Bronchial epithelial cell (primary cell): ENCODE data around the gene SCTR. TPM values are rescaled to one million over a fixed set of nuclear protein-coding genes. Genes with fewer than 3 reads are reported as not detected.

Experiments
- DNase-seq: peaks from one replicate; pipeline ENCODE4 v3.0.0-alpha.2; 2010; ENCODE audit warnings: low read depth
- FAIRE-seq: peaks from 2 replicates; lab custom pipeline; 2011; peaks lifted over from hg19 to GRCh38; lab: Jason Lieb, UNC
- H3K27me3 ChIP-seq: 2 replicates; pipeline ENCODE4 v1.5.1; 2011; ENCODE audit warnings: low read length; ENCODE audit not compliant: control insufficient read depth, insufficient read depth
- H3K36me3 ChIP-seq: 2 replicates; pipeline ENCODE4 v1.5.1; 2011; ENCODE audit warnings: low read length; ENCODE audit not compliant: control insufficient read depth, insufficient read depth
- H3K4me3 ChIP-seq: 2 replicates; pipeline ENCODE4 v1.5.1; 2011; ENCODE audit warnings: mild to moderate bottlenecking, low read depth, low read length, control low read depth
- total RNA-seq: library from RNA; depleted of rRNA; stranded (reverse); fragments of >200 nt; gene quantifications from 2 replicates; pipeline ENCODE4 v1.2.1, GENCODE V29; 2014
- TF ChIP-seq, protein P1 (sequence below): IDR thresholded peaks from 2 replicates; pipeline ENCODE4 v1.5.1; 2011; ENCODE audit warnings: mild to moderate bottlenecking, moderate library complexity, low read length, control low read depth, inconsistent platforms; ENCODE audit not compliant: insufficient read depth, severe bottlenecking

SCTR gene
- total RNA-seq, 1 donor from 2014 or later: not detected

DNA sequence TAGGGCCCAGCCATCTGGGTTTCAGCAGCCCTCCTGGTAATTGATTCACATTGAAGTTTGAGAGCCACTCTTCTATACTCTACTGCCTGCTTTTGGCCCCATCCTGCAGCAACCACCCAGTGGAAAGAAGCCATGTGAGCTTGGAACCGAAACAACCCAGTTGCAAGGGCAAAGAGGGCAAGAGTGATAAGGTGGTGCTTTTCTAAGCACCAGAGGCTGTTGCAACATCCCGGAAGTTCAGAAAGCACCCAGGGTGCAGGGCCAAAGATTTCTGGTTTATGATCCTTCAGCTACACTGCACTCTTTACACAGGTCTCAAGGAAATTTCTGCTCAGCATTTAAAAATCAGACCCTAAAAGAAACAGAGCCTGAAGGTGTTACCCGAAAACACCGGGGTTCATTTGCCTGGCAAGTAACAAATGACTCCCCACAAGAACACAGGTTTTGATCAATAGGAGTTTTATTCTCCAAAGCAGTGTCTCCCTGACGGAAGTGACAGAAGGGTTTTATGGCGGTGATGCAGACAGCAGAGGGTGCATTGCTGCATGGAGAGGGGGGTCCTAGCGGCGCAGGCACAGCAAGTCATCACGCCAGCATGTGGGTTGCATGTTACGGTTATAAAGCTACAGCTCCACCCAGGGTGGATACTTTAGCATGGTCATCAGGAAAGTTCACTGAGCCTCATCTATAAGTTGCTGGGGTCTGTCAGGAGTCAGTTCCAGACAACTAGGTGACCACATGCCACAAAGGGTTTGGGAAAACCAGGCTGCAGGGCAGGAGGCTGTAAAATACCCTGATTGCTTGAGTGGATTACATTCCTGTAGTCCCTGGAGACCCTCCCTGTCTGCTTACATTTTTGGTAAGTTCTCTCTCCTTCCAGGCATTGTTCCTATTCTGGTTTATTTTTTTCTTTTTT is 121.4 kb downstream of the SCTR start:
- no peaks in the 10 kb centered on the region for H3K36me3 ChIP-seq
- H3K27me3 ChIP-seq: no peaks in the 10 kb centered on the region
- no peak overlapping the region for H3K4me3 ChIP-seq
- DNase-seq (no peak), FAIRE-seq (no peak)
- TF ChIP-seq, protein P1, sequence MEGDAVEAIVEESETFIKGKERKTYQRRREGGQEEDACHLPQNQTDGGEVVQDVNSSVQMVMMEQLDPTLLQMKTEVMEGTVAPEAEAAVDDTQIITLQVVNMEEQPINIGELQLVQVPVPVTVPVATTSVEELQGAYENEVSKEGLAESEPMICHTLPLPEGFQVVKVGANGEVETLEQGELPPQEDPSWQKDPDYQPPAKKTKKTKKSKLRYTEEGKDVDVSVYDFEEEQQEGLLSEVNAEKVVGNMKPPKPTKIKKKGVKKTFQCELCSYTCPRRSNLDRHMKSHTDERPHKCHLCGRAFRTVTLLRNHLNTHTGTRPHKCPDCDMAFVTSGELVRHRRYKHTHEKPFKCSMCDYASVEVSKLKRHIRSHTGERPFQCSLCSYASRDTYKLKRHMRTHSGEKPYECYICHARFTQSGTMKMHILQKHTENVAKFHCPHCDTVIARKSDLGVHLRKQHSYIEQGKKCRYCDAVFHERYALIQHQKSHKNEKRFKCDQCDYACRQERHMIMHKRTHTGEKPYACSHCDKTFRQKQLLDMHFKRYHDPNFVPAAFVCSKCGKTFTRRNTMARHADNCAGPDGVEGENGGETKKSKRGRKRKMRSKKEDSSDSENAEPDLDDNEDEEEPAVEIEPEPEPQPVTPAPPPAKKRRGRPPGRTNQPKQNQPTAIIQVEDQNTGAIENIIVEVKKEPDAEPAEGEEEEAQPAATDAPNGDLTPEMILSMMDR: no peak

DNA sequence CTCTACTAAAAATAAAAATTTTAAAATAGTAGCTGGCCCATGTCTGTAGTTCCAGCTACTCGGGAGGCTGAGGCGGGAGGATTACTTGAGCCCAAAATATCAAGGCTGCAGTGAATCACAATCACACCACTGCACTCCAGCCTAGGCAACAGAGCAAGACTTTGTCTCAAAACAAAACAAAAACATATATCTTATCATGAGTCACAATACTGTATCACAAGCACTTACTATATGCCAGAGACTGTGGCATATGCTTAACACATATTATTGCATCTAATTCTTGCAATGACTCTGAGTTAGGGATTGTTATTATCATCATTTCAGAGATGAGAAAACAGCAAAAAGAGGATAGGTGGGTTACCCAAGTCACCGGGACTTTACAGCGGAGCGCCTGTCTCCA is 122.2 kb downstream of the SCTR start:
- Histone ChIP-seq H3K36me3 (no peaks in the 10 kb centered on the region), H3K27me3 (no peaks in the 10 kb centered on the region), H3K4me3 (no peak overlapping the region)
- DNase-seq (no peak), FAIRE-seq (no peak)
- TF ChIP-seq, protein P1: no peak

DNA sequence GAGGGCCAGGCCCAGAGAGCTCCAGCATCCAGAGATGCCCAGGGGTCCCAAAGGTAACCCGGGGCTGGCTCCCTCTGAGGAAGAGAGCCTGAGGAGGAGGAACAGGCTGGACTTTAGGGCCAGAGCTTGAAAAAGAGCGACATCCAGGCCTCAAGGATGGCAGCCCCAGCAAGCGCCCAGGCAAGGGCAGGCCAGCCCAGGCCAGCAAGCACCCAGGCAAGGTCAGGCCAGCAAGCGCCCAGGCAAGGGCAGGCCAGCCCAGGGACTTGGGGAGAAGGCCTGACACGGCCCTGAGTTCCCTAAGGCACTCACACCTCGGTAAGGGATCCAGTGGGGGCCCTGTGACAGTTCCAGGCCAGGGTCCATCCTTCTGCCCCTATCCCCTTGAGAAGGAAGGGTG is 127.1 kb downstream of the SCTR start:
- Histone ChIP-seq H3K36me3 (no peaks in the 10 kb centered on the region), H3K27me3 (no peaks in the 10 kb centered on the region), H3K4me3 (no peak overlapping the region)
- no peak for DNase-seq
- TF ChIP-seq, protein P1: no peak
- FAIRE-seq: no peak

DNA sequence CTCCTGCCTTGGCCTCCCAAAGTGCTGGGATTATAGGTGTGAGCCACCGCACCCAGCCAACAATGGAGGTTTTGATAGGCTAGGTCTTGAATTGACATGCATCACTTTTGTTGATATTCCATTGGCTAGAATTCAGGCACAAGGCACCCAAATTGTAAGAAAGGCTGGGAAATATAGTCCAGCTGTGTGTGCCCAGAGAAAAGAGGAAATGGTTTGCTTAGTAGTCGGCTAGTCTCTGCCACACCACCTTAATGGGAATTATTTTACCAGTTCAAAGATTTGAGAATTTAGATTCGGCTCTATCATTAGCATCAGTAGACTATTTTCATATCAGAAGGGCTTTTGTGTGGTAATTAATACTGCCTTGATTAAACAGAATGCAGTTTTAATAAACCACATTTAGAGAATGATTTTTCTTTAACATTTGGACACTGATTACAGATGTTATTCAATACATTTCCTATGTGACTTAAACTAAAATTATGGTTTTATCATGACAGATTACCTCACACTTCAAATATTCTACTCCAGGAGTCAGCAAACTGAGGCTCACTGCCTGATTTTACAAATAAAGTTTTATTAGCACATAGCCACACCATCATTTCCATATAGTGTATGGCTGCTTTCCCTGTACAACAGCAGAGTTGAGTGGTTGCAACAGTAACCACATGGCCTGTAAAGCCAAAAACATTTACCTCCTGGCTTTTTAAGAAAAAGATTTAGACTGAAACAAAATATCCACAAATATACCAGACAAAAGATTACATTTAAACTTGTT is 130.1 kb downstream of the SCTR start:
- TF ChIP-seq, protein P1: no peak
- FAIRE-seq: no peak

More for the DNA sequence above, 130.1 kb downstream of the SCTR start:
- Histone ChIP-seq H3K36me3 (no peaks in the 10 kb centered on the region), H3K4me3 (no peak overlapping the region), H3K27me3 (no peaks in the 10 kb centered on the region)
- no peak for DNase-seq

Other genes starting within 250 kb of the SCTR start
- 4.7 and 12.3 TPM in 2 replicates for gene C2orf76, start 157.6 kb downstream of the SCTR start, total RNA-seq
- 75.3 and 98.1 TPM in 2 replicates for gene DBI, start 157.5 kb downstream of the SCTR start, total RNA-seq
- 0.26 TPM in 1 of 2 replicates, not detected in the other for gene TMEM37, start 92.6 kb downstream of the SCTR start, total RNA-seq
- 0.26 TPM in 1 of 2 replicates, not detected in the other for gene CFAP221, start 20.0 kb upstream of the SCTR start, total RNA-seq
- 6.6 and 9.6 TPM in 2 replicates for gene TMEM177, start 154.7 kb upstream of the SCTR start, total RNA-seq
- 20.5 and 34.2 TPM in 2 replicates for gene PTPN4, start 235.4 kb upstream of the SCTR start, total RNA-seq